Erythroblast (primary cell): ENCODE measurements around the gene SCARF2.

ENCODE experiments used
- GATA1 ChIP-seq: IDR thresholded peaks from 2 replicates; pipeline ENCODE4 v1.6.1; 2011; ENCODE audit warnings: low read depth, mild to moderate bottlenecking, control low read depth, low read length, moderate library complexity
- POLR2A ChIP-seq: IDR thresholded peaks from 2 replicates; pipeline ENCODE4 v1.6.1; 2011; ENCODE audit warnings: mild to moderate bottlenecking, low read length

DNA sequence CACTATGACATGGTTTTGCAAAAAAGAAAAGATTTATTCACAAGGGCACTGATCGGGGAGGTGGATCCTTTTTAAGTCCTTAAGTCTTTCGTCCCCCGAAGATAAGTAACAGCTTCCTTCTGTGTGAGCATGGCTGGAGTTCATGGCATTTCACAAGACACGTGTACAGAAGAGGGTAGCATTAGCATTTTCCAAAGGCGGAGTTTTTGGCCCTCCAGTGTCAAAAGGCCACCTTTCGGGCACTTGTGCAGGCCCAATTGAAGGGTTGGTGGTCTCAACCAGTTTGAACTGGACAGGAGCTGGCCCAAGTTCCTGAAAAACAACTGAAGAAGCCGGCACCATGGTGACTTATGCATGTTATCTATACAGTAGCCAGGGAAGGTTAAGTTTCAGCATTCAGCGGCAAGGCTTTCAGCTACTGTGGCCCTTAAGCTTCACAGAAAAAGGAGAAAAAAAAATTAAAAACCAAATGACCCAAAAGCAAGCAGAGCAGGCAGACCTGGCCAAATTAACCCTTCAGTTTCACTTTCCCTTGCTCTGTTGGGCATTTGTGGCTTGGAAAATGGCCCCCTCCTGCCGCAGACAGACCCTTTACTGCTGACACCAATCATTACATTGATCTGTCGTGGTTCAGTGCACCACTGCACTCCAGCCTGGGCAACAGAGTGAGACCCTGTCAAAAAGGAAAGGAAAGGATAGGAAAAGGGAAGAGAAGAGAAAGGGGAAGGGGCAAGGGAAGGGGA lies 25.0 kb downstream of the SCARF2 start:
- TF ChIP-seq POLR2A (no peak), GATA1 (no peak)
